ENCODE data around the gene RRN3. TPM values are rescaled to one million over a fixed set of nuclear protein-coding genes. Genes with fewer than 3 reads are reported as not detected.
"Not testable (repeated sequence)": the region's sequence is repeated elsewhere in the genome, so short reads cannot be mapped to it uniquely, and the experiment has no call there.

Gene RRN3
- total RNA-seq, 1 donor from 2014 or later = 24.2 TPM

GRCh38 chr16:15130256-15130932 is 36.3 kb upstream of the RRN3 start:
- intact Hi-C loops (cut with DNase I); DNase-seq; ATAC-seq (ENCODE audit: poor library complexity): not testable (repeated sequence)

GRCh38 chr16:15127641-15128425 is 33.8 kb upstream of the RRN3 start:
- ATAC-seq (ENCODE audit: poor library complexity); intact Hi-C loops (cut with DNase I); DNase-seq: not testable (repeated sequence)

GRCh38 chr16:15100372-15100987 is 6.4 kb upstream of the RRN3 start:
- intact Hi-C loops (cut with DNase I); DNase-seq; ATAC-seq (ENCODE audit: poor library complexity): not testable (repeated sequence)

- peak; percentile 31 for ATAC-seq (ENCODE audit: poor library complexity)
- DNase-seq = not testable (repeated sequence)
Observed at GRCh38 chr16:15099366-15099909, 5.4 kb upstream of the RRN3 start.

GRCh38 chr16:15096583-15096972 is 2.5 kb upstream of the RRN3 start:
- ATAC-seq (ENCODE audit: poor library complexity); intact Hi-C loops (cut with DNase I); DNase-seq: not testable (repeated sequence)

More at GRCh38 chr16:15099366-15099909, 5.4 kb upstream of the RRN3 start:
- intact Hi-C loops (cut with DNase I) = not testable (repeated sequence)

GRCh38 chr16:15093571-15093954 is 509 bp downstream of the RRN3 start:
- intact Hi-C loops (cut with DNase I); DNase-seq; ATAC-seq (ENCODE audit: poor library complexity): not testable (repeated sequence)

- ATAC-seq (ENCODE audit: poor library complexity); intact Hi-C loops (cut with DNase I); DNase-seq: not testable (repeated sequence)
Observed at GRCh38 chr16:15090663-15091269, 3.3 kb downstream of the RRN3 start.

- intact Hi-C loops (cut with DNase I); ATAC-seq (ENCODE audit: poor library complexity); DNase-seq: not testable (repeated sequence)
Observed at GRCh38 chr16:15082788-15083187, 11.3 kb downstream of the RRN3 start.

GRCh38 chr16:15080883-15081282 is 13.2 kb downstream of the RRN3 start:
- ATAC-seq (ENCODE audit: poor library complexity); intact Hi-C loops (cut with DNase I); DNase-seq: not testable (repeated sequence)

GRCh38 chr16:15076161-15076560 is 17.9 kb downstream of the RRN3 start:
- DNase-seq; intact Hi-C loops (cut with DNase I); ATAC-seq (ENCODE audit: poor library complexity): not testable (repeated sequence)

- no peak for DNase-seq
- ATAC-seq (ENCODE audit: poor library complexity) = no peak
- intact Hi-C loops (cut with DNase I) = no loop called here
Observed at GRCh38 chr16:15073101-15073500, 21.0 kb downstream of the RRN3 start.

GRCh38 chr16:15071916-15072769 is 21.9 kb downstream of the RRN3 start:
- intact Hi-C loops (cut with DNase I); DNase-seq: not testable (repeated sequence)
- peak; percentile 90 for ATAC-seq (ENCODE audit: poor library complexity)

GRCh38 chr16:15071013-15071412 is 23.1 kb downstream of the RRN3 start:
- DNase-seq; intact Hi-C loops (cut with DNase I); ATAC-seq (ENCODE audit: poor library complexity): not testable (repeated sequence)

GRCh38 chr16:15066690-15067089 is 27.4 kb downstream of the RRN3 start:
- intact Hi-C loops (cut with DNase I); DNase-seq; ATAC-seq (ENCODE audit: poor library complexity): not testable (repeated sequence)

GRCh38 chr16:15065961-15066360 is 28.1 kb downstream of the RRN3 start:
- ATAC-seq (ENCODE audit: poor library complexity); intact Hi-C loops (cut with DNase I): not testable (repeated sequence)

GRCh38 chr16:15062085-15062810 is 31.8 kb downstream of the RRN3 start:
- DNase-seq; intact Hi-C loops (cut with DNase I); ATAC-seq (ENCODE audit: poor library complexity): not testable (repeated sequence)

More at GRCh38 chr16:15065961-15066360, 28.1 kb downstream of the RRN3 start:
- DNase-seq = not testable (repeated sequence)

- ATAC-seq (ENCODE audit: poor library complexity) (no peak), DNase-seq (no peak)
- intact Hi-C loops (cut with DNase I) = no loop called here
Observed at GRCh38 chr16:15059324-15059723, 34.7 kb downstream of the RRN3 start.

All from Right ventricle myocardium superior (tissue), 1 donor.